ENCODE measurements around the gene PCGF6.
A peak's percentile ranks its signal among the peaks of the same experiment; 100 is the strongest.

Gene PCGF6

GRCh38 chr10:103350517-103351260, at the start of gene PCGF6:
Gene PCGF6 (minus strand): TSS chr10:103351140. CDS start chr10:103351066, 74 bp downstream.
- no peaks in the 10 kb centered on the region for H3K9me3 ChIP-seq
- no peak for TF ChIP-seq CTCF (IDR thresholded peaks at IDR 0.05)
- peaks cover 0 to 15% (median 5%) of the 10 kb centered on the region in 4 donors for H3K4me1 ChIP-seq
- DNase-seq: peak; percentile 66 to 80
- peak within 1 kb of the TSS; percentile 85 to 92 for H3K27ac ChIP-seq
- intact Hi-C loops (cut with DNase I; ENCODE audit: low total_unique reads): no loop called here
- H3K36me3 ChIP-seq: peaks cover 13 to 32% (median 14%) of the 10 kb centered on the region in 3 donors
- peak within 1 kb of the TSS; percentile 89 to 93 for H3K4me3 ChIP-seq
- H3K27me3 ChIP-seq: no peaks in the 10 kb centered on the region

- intact Hi-C loops (cut with DNase I; ENCODE audit: low total_unique reads): no loop called here
These were observed 46.4 kb upstream of the PCGF6 start for GRCh38 chr10:103397191-103397825.

GRCh38 chr10:103396789-103397087, 45.8 kb upstream of the PCGF6 start:
- TF ChIP-seq CTCF (IDR thresholded peaks at IDR 0.05): peak in 1 of 2 experiments; percentile 5
- intact Hi-C loops (cut with DNase I; ENCODE audit: low total_unique reads): no loop called here
- H3K4me3 ChIP-seq: peak overlapping the region; percentile 87 to 90
- peaks cover 0 to 37% (median 28%) of the 10 kb centered on the region in 4 donors for H3K4me1 ChIP-seq
- H3K27me3 ChIP-seq: no peaks in the 10 kb centered on the region
- H3K36me3 ChIP-seq: peaks cover 30 to 37% (median 30%) of the 10 kb centered on the region in 3 donors
- peak overlapping the region; percentile 81 to 88 for H3K27ac ChIP-seq
- no peak for DNase-seq
- no peaks in the 10 kb centered on the region for H3K9me3 ChIP-seq

More at GRCh38 chr10:103397191-103397825, 46.4 kb upstream of the PCGF6 start:
- Histone ChIP-seq H3K4me1 (peaks cover 0 to 37% (median 28%) of the 10 kb centered on the region in 4 donors), H3K27ac (no peak overlapping the region), H3K27me3 (no peaks in the 10 kb centered on the region), H3K9me3 (no peaks in the 10 kb centered on the region), H3K4me3 (peak overlapping the region; percentile 87 to 90), H3K36me3 (peaks cover 29 to 40% (median 31%) of the 10 kb centered on the region in 3 donors)
- DNase-seq: no peak
- no peak for TF ChIP-seq CTCF (IDR thresholded peaks at IDR 0.05)

GRCh38 chr10:103396067-103396788, 45.3 kb upstream of the PCGF6 start, which contains the start of the genes ATP5MK and PDCD11:
Gene ATP5MK (minus strand): TSS chr10:103396475. CDS start chr10:103392457, 4,018 bp downstream.
Gene PDCD11 (plus strand): TSS chr10:103396626. CDS start chr10:103398427, 1,801 bp downstream.
- DNase-seq: peak; percentile 98 to 99
- Histone ChIP-seq H3K36me3 (peaks cover 29 to 37% (median 30%) of the 10 kb centered on the region in 3 donors), H3K9me3 (no peaks in the 10 kb centered on the region), H3K27me3 (no peaks in the 10 kb centered on the region), H3K4me1 (peaks cover 0 to 37% (median 28%) of the 10 kb centered on the region in 4 donors), H3K27ac (peak within 1 kb of the TSS; percentile 81 to 88), H3K4me3 (peak within 1 kb of the TSS; percentile 87 to 90)
- intact Hi-C loops (cut with DNase I; ENCODE audit: low total_unique reads): no loop called here
- no peak for TF ChIP-seq CTCF (IDR thresholded peaks at IDR 0.05)

GRCh38 chr10:103395754-103396066, 44.8 kb upstream of the PCGF6 start:
- no peaks in the 10 kb centered on the region for H3K27me3 ChIP-seq
- H3K36me3 ChIP-seq: peaks cover 28 to 37% (median 31%) of the 10 kb centered on the region in 3 donors
- TF ChIP-seq CTCF (IDR thresholded peaks at IDR 0.05): no peak
- no peak for DNase-seq
- intact Hi-C loops (cut with DNase I; ENCODE audit: low total_unique reads): loop anchor here (2.0 kb wide), 1 partner anchor 29 kb away; the partner anchor contains the start of gene TAF5
- H3K4me3 ChIP-seq: peak overlapping the region; percentile 87 to 90
- H3K4me1 ChIP-seq: peaks cover 0 to 37% (median 28%) of the 10 kb centered on the region in 4 donors
- H3K9me3 ChIP-seq: no peaks in the 10 kb centered on the region
- peak overlapping the region; percentile 81 to 88 for H3K27ac ChIP-seq
